Adipocyte (in vitro differentiated cells): ENCODE data around the gene CYP26A1.

Experiments
- DNase-seq: peaks from one replicate; pipeline ENCODE4 v3.0.0-alpha.2; 2015; ENCODE audit warnings: low read depth
- H3K27me3 ChIP-seq: replicated peaks from 2 replicates; pipeline ENCODE4 v1.7.0; 2013; ENCODE audit warnings: mild to moderate bottlenecking, low read length, moderate library complexity; ENCODE audit not compliant: control insufficient read depth, insufficient read depth
- H3K36me3 ChIP-seq: 2 replicates; pipeline ENCODE4 v1.7.0; 2013; ENCODE audit warnings: low read length, mild to moderate bottlenecking, moderate library complexity; ENCODE audit not compliant: control insufficient read depth, insufficient read depth, severe bottlenecking
- H3K4me1 ChIP-seq: 2 replicates; pipeline ENCODE4 v1.7.0; 2013; ENCODE audit warnings: mild to moderate bottlenecking, low read length, moderate library complexity; ENCODE audit not compliant: control insufficient read depth, insufficient read depth
- H3K4me3 ChIP-seq: 2 replicates; pipeline ENCODE4 v1.7.0; 2013; ENCODE audit warnings: mild to moderate bottlenecking, low read length, moderate library complexity
- H3K9ac ChIP-seq: 2 replicates; pipeline ENCODE4 v1.7.0; 2013; ENCODE audit warnings: mild to moderate bottlenecking, low read length, moderate library complexity
- H3K9me3 ChIP-seq: 2 replicates; pipeline ENCODE4 v1.7.0; 2013; ENCODE audit warnings: mild to moderate bottlenecking, low read length, moderate library complexity; ENCODE audit not compliant: control insufficient read depth

CYP26A1 gene

DNA sequence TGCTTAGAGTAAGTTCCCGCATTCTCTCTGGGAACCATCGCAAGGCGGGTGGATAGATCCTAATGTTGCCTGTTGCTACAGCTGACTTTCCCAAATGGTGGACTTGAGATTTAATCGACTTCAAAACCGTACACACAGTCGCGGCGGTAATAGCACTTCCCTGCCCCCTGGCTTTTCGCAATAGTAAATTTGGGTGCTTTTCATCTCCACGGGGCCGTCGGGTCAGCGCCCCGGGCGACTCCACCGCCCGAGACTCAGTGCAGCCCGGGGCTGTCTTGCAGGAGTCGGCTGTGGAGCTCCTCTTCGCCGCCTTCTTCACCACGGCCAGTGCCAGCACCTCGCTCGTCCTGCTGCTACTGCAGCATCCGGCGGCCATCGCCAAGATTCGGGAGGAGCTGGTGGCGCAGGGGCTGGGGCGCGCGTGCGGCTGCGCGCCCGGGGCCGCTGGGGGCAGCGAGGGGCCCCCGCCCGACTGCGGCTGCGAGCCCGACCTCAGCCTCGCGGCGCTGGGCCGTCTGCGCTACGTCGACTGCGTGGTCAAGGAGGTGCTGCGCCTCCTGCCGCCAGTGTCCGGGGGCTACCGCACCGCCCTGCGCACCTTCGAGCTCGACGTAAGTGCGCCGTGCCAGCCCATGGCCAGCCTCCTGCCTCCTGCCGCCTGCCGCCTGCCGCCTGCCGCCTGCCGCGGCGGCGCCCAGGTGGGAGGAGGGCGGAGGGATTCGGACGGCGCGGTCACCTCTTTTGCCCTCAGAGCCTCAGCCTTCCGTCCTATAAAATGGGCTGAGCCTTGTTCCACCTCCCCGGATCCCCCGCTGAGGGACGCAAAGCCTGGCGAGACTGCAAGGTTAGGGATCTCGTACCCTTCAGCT is 7.8 kb upstream of the CYP26A1 start:
- no peak for DNase-seq
- H3K4me3 ChIP-seq = no peak overlapping the region

DNA sequence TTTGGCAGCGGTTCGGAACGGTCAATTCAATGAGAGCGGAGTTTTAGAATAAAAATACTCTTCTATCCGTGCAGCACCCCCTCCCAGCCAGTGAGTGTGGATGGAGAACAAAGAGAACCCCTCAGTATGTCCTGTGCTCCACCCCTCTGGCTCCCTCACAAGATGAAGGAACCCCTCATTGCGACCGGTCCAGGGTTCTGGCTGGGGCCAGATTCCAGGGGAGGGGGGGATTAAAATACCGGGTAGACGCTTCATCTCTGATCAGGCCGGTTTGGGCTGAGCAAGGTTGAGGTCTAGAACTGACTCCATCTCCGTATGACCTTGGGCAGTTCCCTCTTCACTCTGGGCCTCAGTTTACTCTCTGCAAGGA is 7.2 kb upstream of the CYP26A1 start:
- Histone ChIP-seq H3K4me3 (no peak overlapping the region), H3K4me1 (peaks cover 6% of the 10 kb centered on the region), H3K9me3 (no peaks in the 10 kb centered on the region), H3K9ac (no peak overlapping the region), H3K27me3 (peaks cover 92% of the 10 kb centered on the region), H3K36me3 (no peaks in the 10 kb centered on the region)
- DNase-seq = no peak

More for the DNA sequence above, 7.8 kb upstream of the CYP26A1 start:
- Histone ChIP-seq H3K4me1 (peaks cover 6% of the 10 kb centered on the region), H3K9ac (no peak overlapping the region), H3K27me3 (peaks cover 95% of the 10 kb centered on the region), H3K36me3 (no peaks in the 10 kb centered on the region), H3K9me3 (no peaks in the 10 kb centered on the region)

DNA sequence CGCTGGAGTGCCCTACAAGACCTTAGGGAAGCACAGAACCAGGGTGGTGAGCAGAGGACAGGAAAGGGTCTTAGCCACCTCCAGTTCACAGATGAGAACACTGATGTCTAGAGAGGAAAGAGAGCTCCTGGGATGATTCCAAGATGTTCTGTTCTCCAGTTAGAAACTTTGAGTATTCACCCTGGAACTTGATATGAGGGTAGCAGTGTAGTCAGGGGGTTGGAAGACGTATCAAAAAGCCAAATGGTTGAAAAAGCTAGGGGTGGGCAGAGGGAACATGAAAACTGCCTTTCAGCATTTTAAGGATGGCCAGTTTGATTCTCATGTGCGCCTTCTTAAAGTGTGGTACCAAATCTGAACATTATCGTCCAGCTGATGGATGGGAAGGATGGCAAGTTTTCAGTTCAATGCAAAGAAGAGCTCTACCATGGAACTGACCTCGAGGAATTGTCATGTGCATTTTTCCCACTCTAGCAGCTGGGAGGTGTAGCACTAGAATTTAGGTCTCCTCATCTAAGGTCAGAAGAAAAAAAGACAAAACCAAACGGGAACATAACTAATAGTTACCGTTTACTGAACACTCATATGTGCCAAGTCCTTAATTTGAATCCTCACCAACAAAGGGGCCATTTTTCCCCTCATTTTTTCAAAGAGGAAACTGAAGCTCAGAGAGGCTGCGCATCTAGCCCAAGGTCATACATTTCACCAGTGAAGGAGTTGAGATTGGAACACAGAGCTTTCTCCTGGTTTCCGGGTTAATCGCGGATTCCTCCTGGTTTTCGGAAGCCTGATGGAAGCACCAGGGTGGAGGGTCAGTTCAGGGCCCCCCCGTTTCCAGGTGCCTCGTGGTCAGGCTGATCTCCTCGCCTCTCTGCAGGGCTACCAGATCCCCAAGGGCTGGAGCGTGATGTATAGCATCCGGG is 6.0 kb upstream of the CYP26A1 start:
- H3K4me3 ChIP-seq = no peak overlapping the region

DNA sequence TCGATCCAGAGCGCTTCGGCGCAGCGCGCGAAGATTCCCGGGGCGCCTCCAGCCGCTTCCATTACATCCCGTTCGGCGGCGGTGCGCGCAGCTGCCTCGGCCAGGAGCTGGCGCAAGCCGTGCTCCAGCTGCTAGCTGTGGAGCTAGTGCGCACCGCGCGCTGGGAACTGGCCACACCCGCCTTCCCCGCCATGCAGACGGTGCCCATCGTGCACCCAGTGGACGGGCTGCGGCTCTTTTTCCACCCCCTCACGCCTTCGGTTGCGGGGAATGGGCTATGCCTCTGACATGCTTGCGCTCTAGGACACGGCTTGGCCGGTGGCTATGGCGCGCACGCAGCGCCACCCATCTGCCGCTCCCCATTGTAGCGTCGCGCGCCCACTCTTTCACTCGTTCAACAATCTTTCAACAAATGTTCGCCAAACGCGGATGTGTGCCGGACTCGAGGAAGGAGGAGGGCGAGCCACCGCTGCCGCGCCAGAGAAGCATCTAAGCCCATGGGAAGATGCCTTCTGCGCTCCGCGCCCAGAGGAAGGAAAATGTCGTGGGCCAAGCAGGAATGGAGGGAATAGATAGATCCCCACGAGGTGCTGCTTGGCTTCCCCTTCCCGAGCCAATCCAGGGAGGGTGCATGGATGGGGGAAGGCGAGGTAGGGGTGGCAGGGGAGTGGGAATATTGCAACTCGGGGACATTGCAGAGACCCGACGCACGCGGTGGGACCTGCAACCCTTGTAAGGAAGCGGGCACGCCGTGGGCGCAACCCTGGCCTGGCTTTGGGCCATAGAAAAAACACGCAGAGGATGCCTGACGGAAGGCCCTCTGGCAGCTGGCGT is 5.1 kb upstream of the CYP26A1 start:
- no peak overlapping the region for H3K4me3 ChIP-seq
- H3K27me3 ChIP-seq = peaks cover 92% of the 10 kb centered on the region
- DNase-seq = peak; percentile 59
- H3K36me3 ChIP-seq = no peaks in the 10 kb centered on the region
- H3K4me1 ChIP-seq = peaks cover 12% of the 10 kb centered on the region
- H3K9ac ChIP-seq = no peak overlapping the region
- no peaks in the 10 kb centered on the region for H3K9me3 ChIP-seq

More for the DNA sequence above, 6.0 kb upstream of the CYP26A1 start:
- Histone ChIP-seq H3K4me1 (peaks cover 12% of the 10 kb centered on the region), H3K9me3 (no peaks in the 10 kb centered on the region), H3K36me3 (no peaks in the 10 kb centered on the region), H3K27me3 (peaks cover 92% of the 10 kb centered on the region), H3K9ac (no peak overlapping the region)
- no peak for DNase-seq

DNA sequence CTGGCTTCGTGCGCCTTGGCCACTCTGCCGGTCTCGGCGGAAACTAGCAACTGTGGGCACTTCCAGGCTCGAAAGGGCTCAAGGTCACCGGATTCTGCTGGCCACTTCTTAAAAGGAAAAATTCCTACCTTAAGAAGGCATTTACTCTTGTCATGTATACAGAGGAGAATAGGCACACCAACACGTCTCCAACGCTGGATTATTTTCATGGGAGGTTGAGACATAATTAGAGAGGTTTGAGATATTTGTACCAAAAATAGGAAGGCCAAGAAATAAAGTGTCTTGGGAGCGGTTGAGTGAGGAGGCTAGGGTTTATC is 4.5 kb upstream of the CYP26A1 start:
- no peaks in the 10 kb centered on the region for H3K9me3 ChIP-seq

DNA sequence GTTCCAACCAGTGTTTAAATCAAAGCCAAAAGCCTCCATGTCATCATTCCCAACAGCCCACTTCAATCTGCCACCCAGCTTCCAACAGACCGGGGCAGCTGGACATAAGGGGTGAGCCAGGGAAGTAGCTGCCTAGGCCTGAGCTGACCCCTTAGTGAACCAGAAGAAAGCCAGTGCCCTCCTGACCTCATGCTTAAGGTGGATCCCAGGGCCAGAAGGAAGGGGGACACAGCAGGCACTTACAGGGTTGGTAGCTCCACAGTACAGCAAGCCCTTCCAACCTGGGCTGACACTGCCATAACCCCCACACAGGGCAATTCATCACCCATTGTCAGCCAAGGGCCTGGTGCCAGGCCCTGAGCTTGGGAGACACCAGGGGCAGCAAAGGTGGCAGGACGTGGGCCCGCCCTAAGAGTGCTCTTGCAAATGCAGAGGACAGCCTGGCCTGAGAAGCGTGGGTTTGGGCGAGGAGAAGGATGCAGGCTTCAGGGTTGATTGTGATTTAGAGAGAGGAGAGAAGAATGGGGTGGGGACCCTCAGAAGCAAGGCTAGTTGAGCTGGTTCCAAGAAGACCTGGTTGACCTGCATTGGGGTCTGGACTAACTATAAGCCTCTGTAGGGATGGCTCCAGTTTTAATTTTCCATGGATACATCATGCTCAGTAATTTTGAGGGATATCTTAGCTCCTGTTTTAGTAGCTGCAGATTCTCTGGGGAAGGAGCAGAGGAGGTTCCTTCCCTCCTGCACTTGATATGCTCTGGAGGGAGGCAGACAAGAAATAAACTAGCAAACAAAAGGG is 3.1 kb upstream of the CYP26A1 start:
- peaks cover 92% of the 10 kb centered on the region for H3K27me3 ChIP-seq
- H3K4me1 ChIP-seq = peaks cover 12% of the 10 kb centered on the region

More for the DNA sequence above, 4.5 kb upstream of the CYP26A1 start:
- H3K36me3 ChIP-seq = no peaks in the 10 kb centered on the region
- no peak overlapping the region for H3K4me3 ChIP-seq
- H3K9ac ChIP-seq = no peak overlapping the region
- DNase-seq = no peak
- peaks cover 12% of the 10 kb centered on the region for H3K4me1 ChIP-seq
- H3K27me3 ChIP-seq = peaks cover 92% of the 10 kb centered on the region

DNA sequence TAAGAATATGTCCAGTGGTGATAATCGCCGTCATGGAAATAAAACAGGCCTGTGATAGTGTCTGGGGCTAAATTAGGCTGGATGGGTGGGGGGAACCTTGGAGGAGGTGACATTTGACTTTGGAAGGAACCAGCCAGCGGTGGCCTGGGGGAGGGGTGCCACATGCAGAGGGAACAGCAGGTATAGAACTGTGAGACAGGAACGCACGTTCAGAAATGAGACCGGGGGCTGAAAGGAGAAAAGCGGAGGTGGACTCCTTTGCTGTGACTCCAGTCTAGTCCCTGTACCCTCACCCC is 2.6 kb upstream of the CYP26A1 start:
- Histone ChIP-seq H3K4me3 (no peak overlapping the region), H3K9me3 (no peaks in the 10 kb centered on the region), H3K36me3 (no peaks in the 10 kb centered on the region), H3K9ac (no peak overlapping the region), H3K4me1 (peaks cover 12% of the 10 kb centered on the region), H3K27me3 (peaks cover 92% of the 10 kb centered on the region)
- no peak for DNase-seq

More for the DNA sequence above, 3.1 kb upstream of the CYP26A1 start:
- Histone ChIP-seq H3K4me3 (no peak overlapping the region), H3K36me3 (no peaks in the 10 kb centered on the region), H3K9me3 (no peaks in the 10 kb centered on the region), H3K9ac (no peak overlapping the region)
- DNase-seq = no peak

DNA sequence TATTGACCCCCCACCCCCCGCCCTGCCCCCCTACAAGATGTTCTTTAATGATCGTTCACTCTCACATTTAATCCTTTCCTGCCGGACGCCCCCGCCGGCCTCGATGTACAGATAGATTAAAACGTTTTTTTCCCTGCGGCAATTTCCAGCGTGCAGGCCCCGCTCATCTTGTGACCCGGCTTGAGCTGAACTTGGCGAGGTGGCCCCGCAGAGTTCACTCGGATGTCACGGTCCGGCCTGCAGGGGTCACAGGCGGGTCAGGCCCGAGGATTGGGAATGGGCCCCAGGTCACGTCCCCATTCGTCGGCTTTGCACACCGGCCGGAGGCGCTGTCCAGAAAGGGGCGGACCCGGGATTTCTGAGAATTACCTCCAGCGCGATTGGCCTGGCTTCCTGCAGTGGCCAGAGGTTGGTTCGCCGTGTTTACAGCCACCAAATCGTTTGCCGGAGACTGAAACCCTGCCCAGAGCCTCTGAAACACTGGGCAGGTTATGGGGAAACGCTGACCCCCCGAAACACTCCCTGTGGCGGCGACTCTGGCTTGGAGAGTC is 1.9 kb upstream of the CYP26A1 start:
- DNase-seq = no peak
- peak overlapping the region; percentile 60 for H3K4me3 ChIP-seq
- no peaks in the 10 kb centered on the region for H3K9me3 ChIP-seq
- no peaks in the 10 kb centered on the region for H3K36me3 ChIP-seq
- no peak overlapping the region for H3K9ac ChIP-seq
- H3K4me1 ChIP-seq = peaks cover 12% of the 10 kb centered on the region
- peaks cover 86% of the 10 kb centered on the region for H3K27me3 ChIP-seq

DNA sequence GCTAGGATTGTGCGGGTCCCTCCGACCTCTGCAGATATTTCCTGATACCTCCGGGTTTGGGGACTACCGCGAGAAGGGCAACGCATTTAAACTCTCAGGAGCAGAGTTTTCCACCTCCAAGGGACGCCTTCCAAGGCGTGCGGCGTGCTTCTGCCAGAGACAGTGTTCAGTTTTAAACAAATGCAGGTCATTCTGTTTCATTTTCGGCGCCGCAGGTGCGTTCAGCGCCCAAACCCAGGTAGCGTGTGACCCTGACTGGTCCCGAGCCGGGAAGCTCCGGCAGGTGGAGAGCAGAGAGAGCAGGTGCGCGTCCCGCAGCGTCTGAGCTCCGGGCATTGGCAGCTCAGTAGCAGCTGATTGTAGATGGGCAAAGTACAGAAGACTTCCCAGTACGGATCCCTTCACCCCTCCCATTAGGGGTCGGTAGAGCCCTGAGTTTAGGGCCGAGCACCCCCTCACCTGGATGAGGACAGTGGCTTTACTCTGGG is 1.4 kb upstream of the CYP26A1 start:
- no peaks in the 10 kb centered on the region for H3K9me3 ChIP-seq
- peak overlapping the region; percentile 60 for H3K4me3 ChIP-seq
- no peak overlapping the region for H3K9ac ChIP-seq
- peaks cover 81% of the 10 kb centered on the region for H3K27me3 ChIP-seq
- H3K36me3 ChIP-seq = no peaks in the 10 kb centered on the region
- no peak for DNase-seq
- peaks cover 12% of the 10 kb centered on the region for H3K4me1 ChIP-seq
